ENCODE results near the gene CD46.

Gene CD46

GRCh38 chr1:207824691-207825408, 73.0 kb downstream of the CD46 start:
- in situ Hi-C loops (cut with MboI; ENCODE audit: low sequenced_read_pairs): loop anchor here (5.0 kb wide), 1 partner anchor 47 kb away; no protein-coding TSS in a partner anchor

GRCh38 chr1:207825409-207825695, 73.5 kb downstream of the CD46 start:
- in situ Hi-C loops (cut with MboI; ENCODE audit: low sequenced_read_pairs): loop anchor here (5.0 kb wide), 1 partner anchor 47 kb away; no protein-coding TSS in a partner anchor

- in situ Hi-C loops (cut with MboI; ENCODE audit: low sequenced_read_pairs): loop anchor here (5.0 kb wide), 1 partner anchor 46 kb away; no protein-coding TSS in a partner anchor
Measured at GRCh38 chr1:207825719-207826556, 74.1 kb downstream of the CD46 start.

- in situ Hi-C loops (cut with MboI; ENCODE audit: low sequenced_read_pairs): loop anchor here (5.0 kb wide), 1 partner anchor 45 kb away; no protein-coding TSS in a partner anchor
Measured at GRCh38 chr1:207826557-207827487, 75.0 kb downstream of the CD46 start.

GRCh38 chr1:207827488-207827830, 75.6 kb downstream of the CD46 start:
- in situ Hi-C loops (cut with MboI; ENCODE audit: low sequenced_read_pairs): loop anchor here (5.0 kb wide), 1 partner anchor 45 kb away; no protein-coding TSS in a partner anchor

GRCh38 chr1:207828046-207828445, 76.2 kb downstream of the CD46 start:
- in situ Hi-C loops (cut with MboI; ENCODE audit: low sequenced_read_pairs): loop anchor here (5.0 kb wide), 1 partner anchor 44 kb away; no protein-coding TSS in a partner anchor

- in situ Hi-C loops (cut with MboI; ENCODE audit: low sequenced_read_pairs): loop anchor here (5.0 kb wide), 1 partner anchor 44 kb away; no protein-coding TSS in a partner anchor
Measured at GRCh38 chr1:207828485-207829158, 76.8 kb downstream of the CD46 start.

- in situ Hi-C loops (cut with MboI; ENCODE audit: low sequenced_read_pairs): loop anchor here (5.0 kb wide), 1 partner anchor 43 kb away; no protein-coding TSS in a partner anchor
Measured at GRCh38 chr1:207829576-207829975, 77.7 kb downstream of the CD46 start.

- in situ Hi-C loops (cut with MboI; ENCODE audit: low sequenced_read_pairs): no loop called here
Measured at GRCh38 chr1:207830788-207831187, 78.9 kb downstream of the CD46 start.

GRCh38 chr1:207831517-207832327, 79.9 kb downstream of the CD46 start:
- in situ Hi-C loops (cut with MboI; ENCODE audit: low sequenced_read_pairs): no loop called here

- in situ Hi-C loops (cut with MboI; ENCODE audit: low sequenced_read_pairs): no loop called here
Measured at GRCh38 chr1:207832796-207833195, 80.9 kb downstream of the CD46 start.

- in situ Hi-C loops (cut with MboI; ENCODE audit: low sequenced_read_pairs): no loop called here
Measured at GRCh38 chr1:207833381-207833780, 81.5 kb downstream of the CD46 start.

GRCh38 chr1:207833956-207834660, 82.3 kb downstream of the CD46 start:
- in situ Hi-C loops (cut with MboI; ENCODE audit: low sequenced_read_pairs): no loop called here

- in situ Hi-C loops (cut with MboI; ENCODE audit: low sequenced_read_pairs): no loop called here
Measured at GRCh38 chr1:207835958-207836357, 84.1 kb downstream of the CD46 start.

- in situ Hi-C loops (cut with MboI; ENCODE audit: low sequenced_read_pairs): no loop called here
Measured at GRCh38 chr1:207836591-207837347, 84.9 kb downstream of the CD46 start.

- in situ Hi-C loops (cut with MboI; ENCODE audit: low sequenced_read_pairs): no loop called here
Measured at GRCh38 chr1:207837673-207838072, 85.8 kb downstream of the CD46 start.

GRCh38 chr1:207838156-207839082, 86.6 kb downstream of the CD46 start:
- in situ Hi-C loops (cut with MboI; ENCODE audit: low sequenced_read_pairs): no loop called here
